Measurements from ENCODE around the gene SLC28A1.

GRCh38 chr15:84873997-84874396 is 10.5 kb upstream of the SLC28A1 start:
- TF ChIP-seq POLR2AphosphoS5 (IDR thresholded peaks at IDR 0.05; ENCODE audit: borderline replicate concordance, low read depth, low read length) (no peak), EZH2 (IDR thresholded peaks at IDR 0.05) (no peak), FOXP2 (optimal IDR thresholded peaks at IDR 0.05; ENCODE audit: control extremely low read depth, extremely low read length, insufficient read depth) (no peak)

Data from SK-N-MC (cell line).